Prostate gland (tissue), 2 donors: ENCODE results near the gene ALS2CL.

Experiments
- CTCF ChIP-seq, 4 experiments: fragments of 200-600 bp in 2 of 4; fragments of 450-650 bp in 2 of 4; sonication (generic) in 2 of 4; IDR thresholded peaks; 1 replicate in 3 of 4; 2 replicates in 1 of 4; pipeline ENCODE4 v1.5.1; 2016 to 2019; ENCODE audit warnings: antibody characterized with exemption in 4 of 4, mild to moderate bottlenecking in 2 of 4, moderate library complexity in 2 of 4
- POLR2A ChIP-seq: fragments of 450-650 bp; IDR thresholded peaks from one replicate; pipeline ENCODE4 v1.6.1; 2016; ENCODE audit warnings: antibody characterized with exemption, mild to moderate bottlenecking

- TF ChIP-seq POLR2A (no peak), CTCF (IDR thresholded peaks at IDR 0.05) (no peak)
Observed at GRCh38 chr3:46719044-46719565, 25.6 kb upstream of the ALS2CL start.
